K562 (cell line): ENCODE data around the gene RBM17. TPM values are rescaled to one million over a fixed set of nuclear protein-coding genes. Genes with fewer than 3 reads are reported as not detected.

ENCODE experiments used
- DDX20 ChIP-seq: fragments of 450-650 bp; IDR thresholded peaks from 2 replicates; pipeline ENCODE4 v1.6.1; 2016; ENCODE audit warnings: missing genetic modification characterization, low read depth, mild to moderate bottlenecking, missing compliant biosample characterization, moderate library complexity
- FUS ChIP-seq: fragments of 200-400 bp; formaldehyde crosslinking; optimal IDR thresholded peaks from 2 replicates; pipeline ENCODE3; 2017; ENCODE audit warnings: low read depth, low read length
- MTA3 ChIP-seq: fragments of 450-650 bp; formaldehyde crosslinking; IDR thresholded peaks from 2 replicates; pipeline ENCODE4 v1.6.1; 2017; ENCODE audit warnings: mild to moderate bottlenecking, borderline replicate concordance
- NR2C2 ChIP-seq, 2 experiments: fragments of 200-800 bp in 1 of 2; sonication (Bioruptor generic) in 1 of 2; sonication (generic) in 1 of 2; formaldehyde crosslinking in 1 of 2; IDR thresholded peaks; 2 replicates each; pipeline versions ENCODE4 v1.6.1 to v1.8.0; 2016 to 2022; ENCODE audit warnings: mild to moderate bottlenecking in 1 of 2, missing compliant biosample characterization in 1 of 2, missing genetic modification characterization in 1 of 2, missing genetic modification reagents in 1 of 2
- PCBP2 ChIP-seq: fragments of 200-400 bp; formaldehyde crosslinking; IDR thresholded peaks from 2 replicates; pipeline ENCODE4 v1.6.1; 2018; ENCODE audit warnings: low read length, low read depth, mild to moderate bottlenecking, moderate library complexity; ENCODE audit not compliant: poor library complexity, severe bottlenecking
- SMAD4 ChIP-seq: fragments of 250-450 bp; sonication (Bioruptor Pico); conservative IDR thresholded peaks from 2 replicates; pipeline ENCODE4 v1.8.0; 2021; ENCODE audit warnings: inconsistent platforms, mild to moderate bottlenecking, moderate library complexity
- SMC3 ChIP-seq: conservative IDR thresholded peaks from 2 replicates; pipeline ENCODE4 v1.6.1; 2011; ENCODE audit warnings: low read depth, low read length, improper control_type of control experiment; ENCODE audit not compliant: insufficient read depth
- TCF3 ChIP-seq: sonication (generic); formaldehyde crosslinking; IDR thresholded peaks from 2 replicates; pipeline ENCODE4 v1.4.0; 2020; ENCODE audit warnings: mild to moderate bottlenecking, missing genetic modification reagents
- TEAD2 ChIP-seq: fragments of 450-650 bp; IDR thresholded peaks from 2 replicates; pipeline ENCODE4 v1.6.1; 2016; ENCODE audit warnings: missing genetic modification characterization, control low read depth, missing compliant biosample characterization
- ZNF3 ChIP-seq: fragments of 250-450 bp; sonication (Bioruptor Pico); IDR thresholded peaks from 2 replicates; pipeline ENCODE4 v1.5.0; 2021; ENCODE audit warnings: mild to moderate bottlenecking, moderate library complexity
- ZNF507 ChIP-seq: conservative IDR thresholded peaks from 2 replicates; pipeline ENCODE4 v1.6.1; 2017; ENCODE audit warnings: missing genetic modification characterization, missing compliant biosample characterization
- ZNF778 ChIP-seq: fragments of 450-650 bp; formaldehyde crosslinking; IDR thresholded peaks from 2 replicates; pipeline ENCODE4 v1.4.0; 2020; ENCODE audit warnings: mild to moderate bottlenecking, moderate library complexity
- polyA plus RNA-seq, 8 experiments: library from polyadenylated mRNA; depleted of rRNA in 4 of 8; stranded (reverse) in 5 of 8; unstranded in 3 of 8; fragments of >200 nt; fragmentation: Nextera tagmentation in 2 of 8; fragmentation: Illumina TruSeq in 1 of 8; extraction: Ambion mirVana in 2 of 8; extraction: Trizol in 1 of 8; gene quantifications; 2 replicates each; pipeline versions ENCODE4 v1.2.1 to v1.2.3, GENCODE V29; 2011 to 2014; ENCODE audit warnings: inconsistent platforms in 1 of 8, missing spikeins in 1 of 8
- total RNA-seq, 7 experiments: library from RNA; depleted of rRNA in 6 of 7; stranded (reverse); fragments of >200 nt in 6 of 7; fragmentation: Illumina TruSeq in 2 of 7; extraction: Trizol in 2 of 7; gene quantifications; 2 replicates each; pipeline versions ENCODE4 v1.2.1 to v1.2.3, GENCODE V29; 2011 to 2021; ENCODE audit warnings: low replicate concordance in 1 of 7
- TF ChIP-seq, protein P1 (sequence below): fragments of 250-450 bp; sonication (Bioruptor Pico); IDR thresholded peaks from 2 replicates; pipeline ENCODE4 v1.4.0; 2020
- TF ChIP-seq, protein P2 (sequence below): fragments of 450-650 bp; IDR thresholded peaks from 2 replicates; pipeline ENCODE4 v1.6.1; 2017; ENCODE audit warnings: mild to moderate bottlenecking, moderate library complexity
- TF ChIP-seq, protein P3 (sequence below): fragments of 250-450 bp; sonication (Bioruptor Pico); IDR thresholded peaks from 2 replicates; pipeline ENCODE4 v1.6.1; 2021; ENCODE audit warnings: mild to moderate bottlenecking
- TF ChIP-seq, protein P4 (sequence below): fragments of 450-650 bp; formaldehyde crosslinking; IDR thresholded peaks from 2 replicates; pipeline ENCODE4 v1.4.0; 2020; ENCODE audit warnings: mild to moderate bottlenecking, moderate library complexity

RBM17 gene
- total and polyA plus RNA-seq, 9 of the 15 experiments (the other 6 are each of a cell fraction or from before 2014, with no cell fraction given): 23.6 to 217 (median 124) TPM

DNA sequence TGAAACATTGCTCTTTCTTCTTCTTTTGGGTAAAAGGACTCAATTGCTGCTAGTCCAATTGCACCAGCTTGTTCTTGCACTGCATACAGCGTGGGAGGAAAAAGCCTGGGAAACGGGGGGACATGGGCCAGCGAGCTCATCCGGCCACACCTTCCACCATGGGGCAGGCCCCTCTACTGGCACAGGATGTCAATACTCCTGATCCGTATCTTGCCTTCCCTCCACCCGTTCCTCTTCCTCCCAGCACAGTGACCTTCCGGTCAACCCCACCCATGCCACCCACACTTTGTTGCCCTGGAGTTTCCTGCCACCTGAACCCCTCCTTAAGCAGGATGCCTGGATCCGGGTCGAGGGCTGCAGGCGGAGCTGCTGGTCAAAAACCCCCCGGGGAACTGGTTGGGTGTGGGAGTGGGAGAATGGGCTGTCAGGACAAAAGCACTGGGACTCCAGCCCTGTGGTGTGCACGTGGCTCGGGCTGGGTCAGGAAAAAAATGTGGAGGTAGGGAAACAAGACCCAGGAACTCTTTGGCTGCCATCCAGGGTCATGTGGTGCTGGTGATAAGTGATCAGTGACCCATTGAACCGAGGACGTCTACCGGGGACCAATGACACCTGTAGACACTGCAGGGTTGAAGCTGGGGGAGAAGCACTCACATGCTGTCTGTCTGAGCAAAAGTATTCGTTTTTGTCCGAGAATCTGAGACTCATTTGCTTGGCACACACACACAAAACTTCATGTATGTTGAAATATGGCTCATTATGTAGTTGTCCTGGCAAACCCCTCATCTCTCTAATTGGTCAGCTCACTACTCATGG is 34.8 kb upstream of the RBM17 start (continued):
- TF ChIP-seq, protein P1, sequence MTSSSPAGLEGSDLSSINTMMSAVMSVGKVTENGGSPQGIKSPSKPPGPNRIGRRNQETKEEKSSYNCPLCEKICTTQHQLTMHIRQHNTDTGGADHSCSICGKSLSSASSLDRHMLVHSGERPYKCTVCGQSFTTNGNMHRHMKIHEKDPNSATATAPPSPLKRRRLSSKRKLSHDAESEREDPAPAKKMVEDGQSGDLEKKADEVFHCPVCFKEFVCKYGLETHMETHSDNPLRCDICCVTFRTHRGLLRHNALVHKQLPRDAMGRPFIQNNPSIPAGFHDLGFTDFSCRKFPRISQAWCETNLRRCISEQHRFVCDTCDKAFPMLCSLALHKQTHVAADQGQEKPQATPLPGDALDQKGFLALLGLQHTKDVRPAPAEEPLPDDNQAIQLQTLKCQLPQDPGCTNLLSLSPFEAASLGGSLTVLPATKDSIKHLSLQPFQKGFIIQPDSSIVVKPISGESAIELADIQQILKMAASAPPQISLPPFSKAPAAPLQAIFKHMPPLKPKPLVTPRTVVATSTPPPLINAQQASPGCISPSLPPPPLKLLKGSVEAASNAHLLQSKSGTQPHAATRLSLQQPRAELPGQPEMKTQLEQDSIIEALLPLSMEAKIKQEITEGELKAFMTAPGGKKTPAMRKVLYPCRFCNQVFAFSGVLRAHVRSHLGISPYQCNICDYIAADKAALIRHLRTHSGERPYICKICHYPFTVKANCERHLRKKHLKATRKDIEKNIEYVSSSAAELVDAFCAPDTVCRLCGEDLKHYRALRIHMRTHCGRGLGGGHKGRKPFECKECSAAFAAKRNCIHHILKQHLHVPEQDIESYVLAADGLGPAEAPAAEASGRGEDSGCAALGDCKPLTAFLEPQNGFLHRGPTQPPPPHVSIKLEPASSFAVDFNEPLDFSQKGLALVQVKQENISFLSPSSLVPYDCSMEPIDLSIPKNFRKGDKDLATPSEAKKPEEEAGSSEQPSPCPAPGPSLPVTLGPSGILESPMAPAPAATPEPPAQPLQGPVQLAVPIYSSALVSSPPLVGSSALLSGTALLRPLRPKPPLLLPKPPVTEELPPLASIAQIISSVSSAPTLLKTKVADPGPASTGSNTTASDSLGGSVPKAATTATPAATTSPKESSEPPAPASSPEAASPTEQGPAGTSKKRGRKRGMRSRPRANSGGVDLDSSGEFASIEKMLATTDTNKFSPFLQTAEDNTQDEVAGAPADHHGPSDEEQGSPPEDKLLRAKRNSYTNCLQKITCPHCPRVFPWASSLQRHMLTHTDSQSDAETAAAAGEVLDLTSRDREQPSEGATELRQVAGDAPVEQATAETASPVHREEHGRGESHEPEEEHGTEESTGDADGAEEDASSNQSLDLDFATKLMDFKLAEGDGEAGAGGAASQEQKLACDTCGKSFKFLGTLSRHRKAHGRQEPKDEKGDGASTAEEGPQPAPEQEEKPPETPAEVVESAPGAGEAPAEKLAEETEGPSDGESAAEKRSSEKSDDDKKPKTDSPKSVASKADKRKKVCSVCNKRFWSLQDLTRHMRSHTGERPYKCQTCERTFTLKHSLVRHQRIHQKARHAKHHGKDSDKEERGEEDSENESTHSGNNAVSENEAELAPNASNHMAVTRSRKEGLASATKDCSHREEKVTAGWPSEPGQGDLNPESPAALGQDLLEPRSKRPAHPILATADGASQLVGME: no peak
- TF ChIP-seq TCF3 (CRISPR knock-in tag): no peak
- TF ChIP-seq TEAD2 (tag): no peak
- TF ChIP-seq SMAD4 (CRISPR knock-in tag): 0 out of 2 replicates have a peak, but pooled peaks have one; percentile 40
- TF ChIP-seq DDX20: no peak
- TF ChIP-seq NR2C2 (CRISPR knock-in tag; IDR thresholded peaks at IDR 0.05): no peak
- peak; percentile 89 for TF ChIP-seq NR2C2 (tag; IDR thresholded peaks at IDR 0.05)
- no peak for TF ChIP-seq ZNF778
- TF ChIP-seq, protein P2, sequence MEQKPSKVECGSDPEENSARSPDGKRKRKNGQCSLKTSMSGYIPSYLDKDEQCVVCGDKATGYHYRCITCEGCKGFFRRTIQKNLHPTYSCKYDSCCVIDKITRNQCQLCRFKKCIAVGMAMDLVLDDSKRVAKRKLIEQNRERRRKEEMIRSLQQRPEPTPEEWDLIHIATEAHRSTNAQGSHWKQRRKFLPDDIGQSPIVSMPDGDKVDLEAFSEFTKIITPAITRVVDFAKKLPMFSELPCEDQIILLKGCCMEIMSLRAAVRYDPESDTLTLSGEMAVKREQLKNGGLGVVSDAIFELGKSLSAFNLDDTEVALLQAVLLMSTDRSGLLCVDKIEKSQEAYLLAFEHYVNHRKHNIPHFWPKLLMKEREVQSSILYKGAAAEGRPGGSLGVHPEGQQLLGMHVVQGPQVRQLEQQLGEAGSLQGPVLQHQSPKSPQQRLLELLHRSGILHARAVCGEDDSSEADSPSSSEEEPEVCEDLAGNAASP: no peak
- no peak for TF ChIP-seq ZNF3 (CRISPR knock-in tag)
- no peak for TF ChIP-seq PCBP2
- TF ChIP-seq FUS: no peak
- TF ChIP-seq MTA3: peak; percentile 49; the same call in 1 of the 2 replicates
- TF ChIP-seq ZNF507: no peak
- TF ChIP-seq, protein P3, sequence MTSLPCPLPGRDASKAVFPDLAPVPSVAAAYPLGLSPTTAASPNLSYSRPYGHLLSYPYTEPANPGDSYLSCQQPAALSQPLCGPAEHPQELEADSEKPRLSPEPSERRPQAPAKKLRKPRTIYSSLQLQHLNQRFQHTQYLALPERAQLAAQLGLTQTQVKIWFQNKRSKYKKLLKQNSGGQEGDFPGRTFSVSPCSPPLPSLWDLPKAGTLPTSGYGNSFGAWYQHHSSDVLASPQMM (CRISPR knock-in tag): no peak
- TF ChIP-seq, protein P4, sequence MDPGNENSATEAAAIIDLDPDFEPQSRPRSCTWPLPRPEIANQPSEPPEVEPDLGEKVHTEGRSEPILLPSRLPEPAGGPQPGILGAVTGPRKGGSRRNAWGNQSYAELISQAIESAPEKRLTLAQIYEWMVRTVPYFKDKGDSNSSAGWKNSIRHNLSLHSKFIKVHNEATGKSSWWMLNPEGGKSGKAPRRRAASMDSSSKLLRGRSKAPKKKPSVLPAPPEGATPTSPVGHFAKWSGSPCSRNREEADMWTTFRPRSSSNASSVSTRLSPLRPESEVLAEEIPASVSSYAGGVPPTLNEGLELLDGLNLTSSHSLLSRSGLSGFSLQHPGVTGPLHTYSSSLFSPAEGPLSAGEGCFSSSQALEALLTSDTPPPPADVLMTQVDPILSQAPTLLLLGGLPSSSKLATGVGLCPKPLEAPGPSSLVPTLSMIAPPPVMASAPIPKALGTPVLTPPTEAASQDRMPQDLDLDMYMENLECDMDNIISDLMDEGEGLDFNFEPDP: no peak
- no peak for TF ChIP-seq SMC3
